Posterior cingulate gyrus (tissue), 11 donors: ENCODE measurements around the gene RPS6KL1.
A peak's percentile ranks its signal among the peaks of the same experiment; 100 is the strongest.

ENCODE experiments used
- DNase-seq, 10 donors: peaks; one replicate each; pipeline versions ENCODE4 v3.0.0 to v3.0.0-alpha.2; 2020 to 2021; ENCODE audit warnings: mixed read lengths in 3 of 10
- intact Hi-C: fragments of 100-400 bp; cut with DNase I; formaldehyde crosslinking; loops from one replicate; pipeline ENCODE4 v1.15.1; 2023

The RPS6KL1 gene

DNA sequence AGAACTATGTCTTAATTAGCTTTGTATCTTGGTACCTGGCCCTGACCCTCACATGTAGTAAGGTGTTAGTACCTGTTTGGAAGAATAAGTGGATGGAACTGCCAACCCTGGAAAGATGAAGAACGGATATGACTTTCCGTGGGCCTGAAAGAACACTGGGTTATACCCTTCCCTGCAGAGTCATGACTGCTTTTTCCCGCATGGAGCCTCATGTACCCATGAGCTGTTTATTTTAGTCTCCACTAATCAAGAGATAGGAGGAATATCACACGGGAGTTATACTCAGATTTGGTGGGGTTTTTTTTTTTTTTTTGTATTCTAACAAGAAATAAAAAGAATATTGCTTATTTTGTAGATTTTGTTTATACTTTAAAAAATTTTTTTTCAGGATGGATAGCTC lies 25.4 kb downstream of the RPS6KL1 start:
- DNase-seq = no peak
- intact Hi-C loops = no loop called here

- intact Hi-C loops = no loop called here
- DNase-seq = no peak
Observed at GRCh38 chr14:74896400-74896799, 26.7 kb downstream of the RPS6KL1 start.

- intact Hi-C loops = no loop called here
- no peak for DNase-seq
Observed at GRCh38 chr14:74893614-74894091, 29.4 kb downstream of the RPS6KL1 start.

- intact Hi-C loops = no loop called here
- DNase-seq = peak in 1 of 10 donors; percentile 72
Observed at GRCh38 chr14:74892745-74893144, 30.3 kb downstream of the RPS6KL1 start.

- intact Hi-C loops = no loop called here
- DNase-seq = no peak
Observed at GRCh38 chr14:74891870-74892269, 31.2 kb downstream of the RPS6KL1 start.

DNA sequence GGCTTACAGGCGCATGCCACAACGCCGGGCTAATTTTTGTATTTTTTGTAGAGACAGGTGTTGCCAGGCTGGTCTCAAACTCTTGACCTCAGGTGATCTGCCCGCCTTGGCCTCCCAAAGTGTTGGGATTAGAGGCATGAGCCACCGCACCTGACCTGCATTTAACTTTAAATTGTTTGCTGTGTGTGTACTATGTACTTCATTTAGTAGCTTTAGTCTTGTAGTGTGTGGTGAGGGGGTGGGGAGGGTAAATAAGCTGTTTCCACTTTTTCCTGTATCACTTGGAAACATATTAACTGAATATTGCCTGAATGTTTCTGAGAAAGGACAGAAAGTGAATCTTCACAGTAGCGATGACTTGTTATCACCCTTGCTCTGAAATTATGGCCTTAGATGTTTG lies 32.8 kb downstream of the RPS6KL1 start:
- no peak for DNase-seq
- intact Hi-C loops = no loop called here

GRCh38 chr14:74888164-74889158 lies 34.6 kb downstream of the RPS6KL1 start:
- intact Hi-C loops = no loop called here
- DNase-seq = no peak

DNA sequence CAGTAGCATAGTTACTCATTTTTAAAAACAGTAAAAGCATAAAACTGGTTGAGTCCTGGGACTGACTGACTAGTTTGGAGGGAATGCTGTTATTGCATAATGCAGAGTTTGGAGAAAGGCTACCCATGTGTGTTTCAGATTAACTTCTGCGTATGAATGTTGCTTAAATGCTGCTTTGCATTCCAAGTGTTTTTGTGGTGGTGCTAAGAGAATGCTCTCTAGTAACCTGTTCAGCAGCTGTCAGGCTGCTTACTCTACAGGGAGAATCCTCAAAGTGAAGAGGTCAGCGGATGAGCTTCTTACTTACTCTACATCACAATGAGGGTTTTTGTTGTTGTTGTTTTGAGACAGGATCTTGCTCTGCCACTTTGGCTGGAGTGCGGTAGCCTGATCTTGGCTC lies 37.1 kb downstream of the RPS6KL1 start:
- intact Hi-C loops = no loop called here
- DNase-seq = no peak

- intact Hi-C loops = no loop called here
- DNase-seq = peak in 7 of 10 donors; percentile 13 to 91 (median 37)
Observed at GRCh38 chr14:74882103-74882920, 40.7 kb downstream of the RPS6KL1 start.

DNA sequence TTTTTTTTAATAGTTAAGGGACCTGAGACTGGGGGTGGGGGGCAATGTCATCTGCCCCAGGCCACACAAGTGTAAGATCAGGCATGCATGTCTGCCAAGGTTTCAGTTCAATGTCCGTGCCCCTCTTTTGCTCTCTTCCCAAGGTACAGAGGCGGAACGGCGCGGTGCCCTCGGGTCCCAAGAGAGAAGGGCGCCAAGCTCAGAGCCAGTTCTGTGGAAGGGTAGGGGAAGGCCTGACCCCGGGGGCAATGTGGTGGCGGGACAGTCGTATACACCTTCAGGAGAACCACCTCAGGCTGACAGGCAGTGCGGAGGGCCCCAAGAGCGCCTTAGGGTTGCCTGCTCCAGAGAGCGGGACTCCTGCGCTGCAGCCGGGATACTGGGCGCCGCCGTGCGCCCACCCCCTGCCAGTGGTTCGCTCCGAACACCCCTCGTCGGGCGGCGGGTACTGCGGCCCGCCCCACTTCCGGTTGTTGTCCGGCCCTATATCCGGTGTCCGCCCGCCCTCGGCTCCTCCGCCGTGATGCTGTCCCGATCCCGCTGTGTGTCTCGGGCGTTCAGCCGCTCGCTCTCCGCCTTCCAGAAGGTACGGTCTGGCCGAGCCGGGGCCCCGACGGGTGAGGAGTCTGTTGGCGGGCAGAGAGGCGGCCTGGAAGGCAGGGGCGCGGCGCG lies 41.5 kb downstream of the RPS6KL1 start, which contains the start of gene DLST:
DLST (plus strand) TSS at position 486 of the 672 bp plus-strand sequence; CDS start at position 524, 38 bp downstream.
- peak; percentile 79 to 98 (median 84) for DNase-seq
- intact Hi-C loops = no loop called here

GRCh38 chr14:74879427-74880182 lies 43.5 kb downstream of the RPS6KL1 start:
- no peak for DNase-seq
- intact Hi-C loops = no loop called here

DNA sequence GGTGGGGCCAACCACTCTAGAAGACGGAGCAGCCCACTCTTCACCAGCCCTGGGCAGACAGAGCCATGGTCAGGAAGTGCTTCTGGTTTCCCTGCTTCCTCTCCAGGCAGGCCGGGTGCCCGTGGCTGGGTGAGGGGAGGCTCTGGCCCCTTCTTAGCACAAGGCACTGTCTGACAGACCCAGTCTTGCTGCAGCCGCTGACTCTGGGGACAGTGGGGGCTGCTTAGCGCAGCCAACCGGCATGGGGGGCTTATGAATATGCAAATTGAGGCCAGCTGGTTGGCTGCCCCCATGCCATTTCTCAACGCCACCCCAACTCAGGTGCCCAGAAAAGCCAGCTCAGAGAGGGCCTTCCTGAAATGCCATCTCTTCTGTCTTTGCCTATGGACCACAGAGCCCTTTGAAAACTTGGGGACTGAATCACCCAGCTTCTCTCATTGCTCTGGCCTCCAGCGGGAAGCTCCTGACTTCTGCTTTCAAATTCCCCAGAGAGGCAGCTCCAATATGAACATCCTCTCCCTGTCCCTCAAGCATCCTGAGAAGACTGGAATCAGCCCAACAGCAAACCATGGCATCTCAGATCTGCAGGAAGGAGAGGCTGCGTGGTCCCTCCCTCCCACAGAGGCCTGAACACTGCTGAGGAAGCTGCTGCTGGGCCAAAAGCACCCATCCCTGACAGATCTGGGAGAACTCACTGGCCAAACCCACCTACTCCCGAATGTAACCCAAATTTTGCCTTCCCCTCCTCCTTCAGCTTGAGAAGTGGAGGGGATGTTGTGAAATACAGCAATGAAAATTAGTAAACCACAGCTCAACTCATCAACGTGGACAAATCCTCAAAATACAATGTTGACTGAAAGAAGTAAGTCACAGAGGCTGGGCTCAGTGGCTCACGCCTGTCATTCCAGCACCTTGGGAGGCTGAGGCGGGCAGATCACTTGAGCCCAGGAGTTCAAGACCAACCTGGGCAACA lies 46.8 kb downstream of the RPS6KL1 start, which contains the start of gene PROX2:
PROX2 (minus strand) TSS at position 205 of the 973 bp plus-strand sequence. CDS start 12,311 bp downstream, outside the sequence.
- no peak for DNase-seq
- intact Hi-C loops = no loop called here

DNA sequence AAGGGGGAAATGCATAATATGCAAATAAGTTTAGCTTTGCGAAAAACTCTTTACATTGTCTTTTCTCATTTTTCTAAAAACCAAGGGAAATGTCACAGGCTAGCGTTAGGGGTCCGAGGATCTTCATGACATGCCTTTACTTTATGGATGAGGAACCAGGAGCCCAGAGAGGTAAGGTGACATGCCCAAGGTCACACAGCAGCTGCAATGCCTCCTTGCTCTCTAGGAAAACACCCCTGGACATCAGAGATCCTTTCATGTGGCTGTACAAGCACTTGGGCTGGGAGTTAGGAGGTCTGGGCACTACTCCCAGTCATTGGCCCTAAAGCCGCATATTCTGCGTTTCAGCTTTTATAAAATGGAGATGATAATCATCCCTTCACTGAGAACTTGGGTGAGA lies 47.9 kb downstream of the RPS6KL1 start:
- intact Hi-C loops = no loop called here

GRCh38 chr14:74871819-74872218 lies 51.2 kb downstream of the RPS6KL1 start:
- no peak for DNase-seq
- intact Hi-C loops = no loop called here

More for the DNA sequence above, 47.9 kb downstream of the RPS6KL1 start:
- DNase-seq = no peak

GRCh38 chr14:74868739-74869138 lies 54.3 kb downstream of the RPS6KL1 start:
- intact Hi-C loops = no loop called here
- no peak for DNase-seq

- DNase-seq = peak in 9 of 10 donors; percentile 23 to 91 (median 51)
- intact Hi-C loops = no loop called here
Observed at GRCh38 chr14:74867673-74868072, 55.4 kb downstream of the RPS6KL1 start.

DNA sequence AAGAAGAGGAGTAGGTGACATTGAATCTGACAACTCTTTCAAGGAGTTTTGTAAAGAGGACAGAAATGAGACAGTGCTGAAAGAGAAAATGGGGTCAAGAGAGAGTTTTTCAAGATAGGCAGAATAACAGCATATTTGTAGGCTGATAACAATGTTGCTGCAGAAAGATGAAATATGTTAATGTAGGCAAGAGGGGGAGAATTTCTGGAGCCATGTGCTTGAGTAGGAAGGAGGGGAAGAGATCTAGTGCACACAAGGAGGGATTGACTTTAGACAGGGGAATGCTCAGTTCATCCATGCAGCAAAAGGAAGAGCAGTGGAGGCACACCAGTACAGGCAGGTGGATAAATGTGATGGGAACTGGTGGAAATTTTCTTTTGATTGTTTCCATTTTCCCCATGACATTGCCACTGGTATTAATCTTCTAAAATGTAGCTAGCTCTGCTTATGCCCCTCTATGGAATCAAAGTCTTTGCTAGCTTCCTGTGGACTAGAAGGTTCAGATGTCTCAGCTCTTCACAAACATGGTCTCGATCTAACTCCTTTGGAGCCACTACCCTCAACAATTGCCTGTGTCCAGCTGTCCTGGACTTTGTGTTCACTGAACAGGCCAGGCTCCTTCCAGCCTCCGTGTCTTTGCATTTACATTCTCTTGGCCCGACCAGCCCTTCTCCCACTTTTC lies 56.2 kb downstream of the RPS6KL1 start:
- DNase-seq = no peak
- intact Hi-C loops = no loop called here

DNA sequence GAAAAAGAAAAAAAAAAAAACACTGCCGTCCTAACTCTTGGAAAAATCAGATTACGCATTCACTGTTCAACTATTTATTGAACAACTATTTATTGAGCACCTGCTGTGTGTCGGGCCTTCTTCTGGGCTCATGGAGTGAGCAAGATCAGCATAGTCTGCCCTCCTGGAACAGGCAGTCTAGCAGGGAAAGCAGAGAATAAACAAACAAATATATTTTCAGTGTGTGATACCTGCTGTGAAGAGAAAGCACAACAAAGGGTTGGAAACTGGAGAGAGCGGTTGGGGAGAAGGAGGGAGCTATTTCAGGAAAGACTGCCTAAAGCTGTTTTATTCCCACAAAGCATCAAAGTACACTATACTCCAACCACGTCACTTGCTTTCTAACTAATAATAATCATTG lies 57.9 kb downstream of the RPS6KL1 start:
- no peak for DNase-seq
- intact Hi-C loops = no loop called here
